ENCODE results near the gene ZFP91.

The ZFP91 gene

GRCh38 chr11:58582437-58582836 is 3.6 kb downstream of the ZFP91 start:
- DNase-seq (ENCODE audit: low spot score) = no peak
- in situ Hi-C loops (cut with MboI; ENCODE audit: low sequenced_read_pairs, unreplicated experiment) = no loop called here
- TF ChIP-seq CTCF (IDR thresholded peaks at IDR 0.05; ENCODE audit: borderline replicate concordance, control extremely low read depth, extremely low read depth, insufficient read depth, missing control alignments) = no peak

DNA sequence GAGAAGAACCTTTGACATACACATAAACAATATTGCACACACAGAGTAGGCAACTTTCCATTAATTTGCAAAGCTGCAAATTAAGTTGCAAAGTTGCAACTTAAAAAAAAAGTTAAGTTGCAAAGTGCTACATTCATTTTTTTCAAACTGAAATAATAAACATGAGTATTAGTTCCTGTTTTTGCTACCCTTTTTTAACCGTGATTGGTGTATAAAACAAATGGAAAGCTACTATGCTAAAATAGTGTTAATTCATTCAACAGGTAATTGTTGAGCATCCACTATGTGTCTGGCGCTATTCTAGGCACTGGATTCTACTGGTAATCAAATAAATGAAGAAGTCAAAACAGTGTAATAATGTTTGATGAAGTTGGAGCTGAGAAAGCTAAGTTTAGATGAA is 8.1 kb downstream of the ZFP91 start:
- no peak for TF ChIP-seq CTCF (IDR thresholded peaks at IDR 0.05; ENCODE audit: borderline replicate concordance, control extremely low read depth, extremely low read depth, insufficient read depth, missing control alignments)
- no peak for DNase-seq (ENCODE audit: low spot score)
- in situ Hi-C loops (cut with MboI; ENCODE audit: low sequenced_read_pairs, unreplicated experiment) = no loop called here

DNA sequence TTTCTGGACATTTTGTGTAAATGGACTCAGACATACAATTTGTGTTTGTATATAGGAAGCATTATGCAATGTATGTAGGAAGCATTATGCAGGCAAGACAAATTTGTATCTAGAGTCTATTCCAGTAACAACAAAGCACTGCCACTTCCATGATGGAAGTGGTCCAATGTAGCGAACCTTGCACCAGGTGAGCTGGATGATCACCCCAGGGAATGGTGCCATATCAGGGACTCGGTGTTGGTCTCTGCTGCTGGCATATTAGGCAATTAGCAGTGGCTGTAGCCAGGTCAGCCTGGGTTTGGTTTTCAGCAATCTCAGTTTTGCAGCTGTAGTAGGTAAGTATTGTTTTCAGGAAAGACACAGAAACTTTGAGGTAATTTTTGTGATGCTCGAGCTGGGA is 12.8 kb downstream of the ZFP91 start:
- in situ Hi-C loops (cut with MboI; ENCODE audit: low sequenced_read_pairs, unreplicated experiment) = no loop called here
- DNase-seq (ENCODE audit: low spot score) = no peak
- no peak for TF ChIP-seq CTCF (IDR thresholded peaks at IDR 0.05; ENCODE audit: borderline replicate concordance, control extremely low read depth, extremely low read depth, insufficient read depth, missing control alignments)

DNA sequence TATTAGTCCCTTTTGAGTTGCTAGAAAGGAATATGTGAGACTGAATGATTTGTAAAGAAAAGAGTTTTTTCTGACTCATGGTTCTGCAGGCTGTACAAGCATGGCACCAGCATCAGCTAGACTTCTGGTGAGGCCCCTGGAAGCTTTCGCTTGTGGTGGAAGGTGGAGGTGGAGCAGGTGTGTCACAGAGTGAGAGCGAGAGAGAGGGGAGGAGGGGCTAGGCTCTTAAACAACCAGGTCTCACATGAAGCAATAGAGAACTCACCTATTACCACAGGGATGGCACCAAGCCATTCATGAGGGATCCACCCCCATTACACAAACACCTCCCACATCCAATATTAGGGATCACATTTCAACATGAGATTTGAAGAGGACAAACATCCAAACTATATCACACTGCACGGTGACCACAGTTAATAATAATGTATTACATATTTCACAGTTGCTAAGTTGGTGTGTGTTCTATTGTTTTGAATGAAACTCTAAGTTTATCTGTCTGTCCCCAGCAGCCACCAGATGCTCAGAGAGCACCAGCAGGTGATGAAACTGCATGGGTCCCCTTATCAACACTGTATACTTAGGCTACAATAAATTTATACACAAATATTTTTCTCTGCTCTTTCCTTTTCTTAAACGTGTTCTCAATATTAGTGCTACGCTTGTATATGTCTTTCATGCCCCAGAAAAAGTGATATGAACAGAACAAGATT is 14.1 kb downstream of the ZFP91 start:
- in situ Hi-C loops (cut with MboI; ENCODE audit: low sequenced_read_pairs, unreplicated experiment) = no loop called here
- no peak for DNase-seq (ENCODE audit: low spot score)
- no peak for TF ChIP-seq CTCF (IDR thresholded peaks at IDR 0.05; ENCODE audit: borderline replicate concordance, control extremely low read depth, extremely low read depth, insufficient read depth, missing control alignments)

GRCh38 chr11:58594826-58595225 is 16.0 kb downstream of the ZFP91 start:
- in situ Hi-C loops (cut with MboI; ENCODE audit: low sequenced_read_pairs, unreplicated experiment) = no loop called here
- no peak for TF ChIP-seq CTCF (IDR thresholded peaks at IDR 0.05; ENCODE audit: borderline replicate concordance, control extremely low read depth, extremely low read depth, insufficient read depth, missing control alignments)
- no peak for DNase-seq (ENCODE audit: low spot score)

DNA sequence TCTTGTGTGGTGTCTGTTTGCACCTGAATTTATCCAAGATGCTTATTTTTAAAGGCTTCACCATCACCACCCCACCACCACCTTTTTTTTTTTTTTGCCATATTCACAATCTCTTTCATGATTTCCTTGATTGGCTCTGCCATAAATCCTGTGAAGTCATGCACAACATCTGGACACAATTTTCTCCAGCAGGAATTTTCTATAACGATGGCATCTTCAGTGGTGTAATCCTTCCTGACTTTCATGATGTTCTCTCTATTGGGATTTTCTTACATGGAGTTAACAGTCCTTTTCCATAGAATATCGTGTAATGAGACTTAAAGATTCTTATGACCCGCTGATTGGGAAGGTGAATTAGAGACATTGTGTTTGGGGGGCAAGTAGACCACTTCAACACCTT is 17.8 kb downstream of the ZFP91 start:
- in situ Hi-C loops (cut with MboI; ENCODE audit: low sequenced_read_pairs, unreplicated experiment) = no loop called here
- DNase-seq (ENCODE audit: low spot score) = no peak
- no peak for TF ChIP-seq CTCF (IDR thresholded peaks at IDR 0.05; ENCODE audit: borderline replicate concordance, control extremely low read depth, extremely low read depth, insufficient read depth, missing control alignments)

All from GM13976 (cell line).